HUES64 (cell line): ENCODE results near the gene LRRC41. TPM values are rescaled to one million over a fixed set of nuclear protein-coding genes. Genes with fewer than 3 reads are reported as not detected.

Source experiments
- H3K27ac ChIP-seq: 2 replicates; pipeline ENCODE4 v1.7.0; 2013; ENCODE audit warnings: low read depth, low read length, inconsistent platforms
- H3K27me3 ChIP-seq: 2 replicates; pipeline ENCODE4 v1.6.1; 2013; ENCODE audit warnings: mild to moderate bottlenecking, low read length; ENCODE audit not compliant: insufficient read depth
- H3K36me3 ChIP-seq: 2 replicates; pipeline ENCODE4 v1.6.1; 2013; ENCODE audit warnings: mild to moderate bottlenecking, low read length; ENCODE audit not compliant: insufficient read depth
- H3K4me1 ChIP-seq: 2 replicates; pipeline ENCODE4 v1.6.1; 2013; ENCODE audit warnings: mild to moderate bottlenecking, low read length, moderate library complexity; ENCODE audit not compliant: insufficient read depth
- H3K4me3 ChIP-seq: 2 replicates; pipeline ENCODE4 v1.5.1; 2013; ENCODE audit warnings: mild to moderate bottlenecking, low read length, moderate library complexity
- H3K9ac ChIP-seq: 2 replicates; pipeline ENCODE4 v1.6.1; 2013; ENCODE audit warnings: mild to moderate bottlenecking, low read depth, low read length
- H3K9me3 ChIP-seq: 2 replicates; pipeline ENCODE4 v1.6.1; 2013; ENCODE audit warnings: low read depth, low read length; ENCODE audit not compliant: insufficient read depth
- WGBS: fragments of 150-250, 120-280 bp; methylation state at CpG from one replicate; pipeline ENCODE4 v1.1.7; 2013; ENCODE audit warnings: missing lambda C conversion rate; 5-methylcytosine and 5-hydroxymethylcytosine counted together
- polyA plus RNA-seq, 2 experiments: library from polyadenylated mRNA; stranded (reverse); fragments of 50-300 nt; gene quantifications; one replicate each; pipeline ENCODE4 v1.2.3, GENCODE V29; 2013

The LRRC41 gene, protein sequence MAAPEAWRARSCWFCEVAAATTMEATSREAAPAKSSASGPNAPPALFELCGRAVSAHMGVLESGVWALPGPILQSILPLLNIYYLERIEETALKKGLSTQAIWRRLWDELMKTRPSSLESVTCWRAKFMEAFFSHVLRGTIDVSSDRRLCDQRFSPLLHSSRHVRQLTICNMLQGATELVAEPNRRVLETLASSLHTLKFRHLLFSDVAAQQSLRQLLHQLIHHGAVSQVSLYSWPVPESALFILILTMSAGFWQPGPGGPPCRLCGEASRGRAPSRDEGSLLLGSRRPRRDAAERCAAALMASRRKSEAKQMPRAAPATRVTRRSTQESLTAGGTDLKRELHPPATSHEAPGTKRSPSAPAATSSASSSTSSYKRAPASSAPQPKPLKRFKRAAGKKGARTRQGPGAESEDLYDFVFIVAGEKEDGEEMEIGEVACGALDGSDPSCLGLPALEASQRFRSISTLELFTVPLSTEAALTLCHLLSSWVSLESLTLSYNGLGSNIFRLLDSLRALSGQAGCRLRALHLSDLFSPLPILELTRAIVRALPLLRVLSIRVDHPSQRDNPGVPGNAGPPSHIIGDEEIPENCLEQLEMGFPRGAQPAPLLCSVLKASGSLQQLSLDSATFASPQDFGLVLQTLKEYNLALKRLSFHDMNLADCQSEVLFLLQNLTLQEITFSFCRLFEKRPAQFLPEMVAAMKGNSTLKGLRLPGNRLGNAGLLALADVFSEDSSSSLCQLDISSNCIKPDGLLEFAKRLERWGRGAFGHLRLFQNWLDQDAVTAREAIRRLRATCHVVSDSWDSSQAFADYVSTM
- 37.7 TPM for polyA plus RNA-seq (2013, experiment 1 of 2)
- polyA plus RNA-seq (2013, experiment 2 of 2) = 38.4 TPM

DNA sequence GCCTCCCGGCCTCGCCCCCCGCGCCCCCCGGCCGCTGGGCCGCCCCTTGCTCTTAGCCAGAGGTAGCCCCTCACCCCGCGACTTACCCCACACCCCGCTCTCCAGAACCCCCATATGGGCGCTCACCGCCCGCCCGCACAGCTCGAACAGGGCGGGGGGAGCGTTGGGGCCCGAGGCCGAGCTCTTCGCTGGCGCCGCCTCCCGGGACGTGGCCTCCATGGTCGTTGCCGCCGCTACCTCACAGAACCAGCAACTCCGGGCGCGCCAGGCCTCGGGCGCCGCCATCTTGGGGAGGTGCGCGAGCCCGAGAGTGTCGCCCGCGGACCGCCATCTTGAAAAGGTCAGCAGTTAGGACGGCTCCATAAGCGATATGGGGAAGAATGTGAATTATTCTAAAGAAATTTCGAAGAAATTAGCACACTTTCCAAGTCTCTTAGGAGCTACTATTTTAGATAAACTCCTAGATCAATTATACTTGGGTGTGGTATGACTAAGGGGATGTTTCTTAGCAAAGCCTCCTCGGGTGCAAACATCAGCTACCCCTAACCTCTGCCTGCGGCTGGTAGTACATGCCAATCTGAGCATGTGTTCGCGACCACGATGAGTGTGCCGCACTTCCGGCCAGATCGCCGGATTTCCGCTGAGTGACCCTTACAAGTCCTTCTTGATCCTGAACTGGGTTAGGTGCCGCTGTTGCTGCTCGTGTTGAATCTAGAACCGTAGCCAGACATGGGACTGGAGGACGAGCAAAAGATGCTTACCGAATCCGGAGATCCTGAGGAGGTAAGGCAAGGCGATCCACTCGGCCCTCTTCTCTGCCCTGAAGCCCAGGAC is at the start of gene LRRC41, which contains the start of gene UQCRH:
Gene LRRC41, minus strand, starts transcription at position 579 of the 834 bp plus-strand sequence. Its CDS starts 294 bp downstream, at position 285.
Gene UQCRH, plus strand, starts transcription at position 661 of the 834 bp plus-strand sequence. Its CDS starts 69 bp downstream, at position 730.
- under 1% methylated on average over 58 of the region's 61 CpGs for WGBS
- Histone ChIP-seq H3K9me3 (no peaks in the 10 kb centered on the region), H3K27me3 (no peaks in the 10 kb centered on the region), H3K4me3 (peak within 1 kb of the TSS; percentile 82), H3K4me1 (peaks cover 33% of the 10 kb centered on the region), H3K9ac (peak within 1 kb of the TSS; percentile 92), H3K27ac (peak within 1 kb of the TSS; percentile 92), H3K36me3 (peaks cover 13% of the 10 kb centered on the region; the same call in 1 of the 2 replicates)

DNA sequence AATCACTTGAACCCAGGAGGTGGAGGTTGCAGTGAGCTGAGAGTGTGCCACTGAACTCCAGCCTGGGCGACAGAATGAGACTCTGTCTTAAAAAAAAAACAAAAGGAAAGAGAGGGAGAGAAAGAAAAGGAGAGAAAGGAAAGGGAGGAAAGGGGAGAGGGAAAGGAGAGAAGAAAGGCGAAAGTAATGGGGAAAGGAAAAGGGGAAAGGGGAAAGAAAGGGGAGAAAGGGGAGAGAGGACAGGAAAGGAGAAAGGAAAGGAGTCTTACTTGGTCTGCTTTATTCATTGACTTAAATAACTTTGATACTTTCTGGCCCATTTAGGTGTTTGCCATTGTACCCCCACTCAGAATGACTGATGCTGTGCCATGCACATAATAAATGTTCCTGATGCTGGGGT is 48.9 kb upstream of the LRRC41 start:
- no peaks in the 10 kb centered on the region for H3K9me3 ChIP-seq
- H3K27me3 ChIP-seq = no peaks in the 10 kb centered on the region
- H3K4me3 ChIP-seq = no peak overlapping the region
- no peak overlapping the region for H3K9ac ChIP-seq
- H3K27ac ChIP-seq = no peak overlapping the region
- H3K4me1 ChIP-seq = no peaks in the 10 kb centered on the region
- H3K36me3 ChIP-seq = peaks cover 76% of the 10 kb centered on the region
- WGBS = 94% methylated on average over 2 of the region's 2 CpGs

DNA sequence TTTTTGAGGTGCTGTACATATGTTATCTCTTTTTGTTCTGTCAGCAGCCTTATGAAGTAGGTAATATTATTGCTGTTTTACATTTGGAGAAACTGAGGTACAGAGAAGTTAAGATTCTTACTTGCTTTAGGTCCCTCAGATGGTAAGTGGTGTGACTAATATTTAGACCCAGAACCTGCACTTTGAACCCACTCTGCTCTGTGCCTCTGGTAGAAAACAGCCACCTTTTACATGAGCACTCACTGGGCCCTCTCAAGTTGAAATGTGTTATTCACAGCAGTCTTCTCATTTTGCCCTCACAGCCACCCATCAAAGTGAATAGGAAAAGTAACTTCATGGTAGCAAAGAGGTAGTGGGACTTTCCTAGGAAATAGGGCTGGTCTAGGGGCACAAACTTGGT is 41.9 kb upstream of the LRRC41 start:
- no peaks in the 10 kb centered on the region for H3K9me3 ChIP-seq
- H3K4me1 ChIP-seq = no peaks in the 10 kb centered on the region
- H3K27ac ChIP-seq = no peak overlapping the region
- H3K9ac ChIP-seq = no peak overlapping the region
- peaks cover 58% of the 10 kb centered on the region for H3K36me3 ChIP-seq
- H3K4me3 ChIP-seq = no peak overlapping the region
- H3K27me3 ChIP-seq = no peaks in the 10 kb centered on the region

DNA sequence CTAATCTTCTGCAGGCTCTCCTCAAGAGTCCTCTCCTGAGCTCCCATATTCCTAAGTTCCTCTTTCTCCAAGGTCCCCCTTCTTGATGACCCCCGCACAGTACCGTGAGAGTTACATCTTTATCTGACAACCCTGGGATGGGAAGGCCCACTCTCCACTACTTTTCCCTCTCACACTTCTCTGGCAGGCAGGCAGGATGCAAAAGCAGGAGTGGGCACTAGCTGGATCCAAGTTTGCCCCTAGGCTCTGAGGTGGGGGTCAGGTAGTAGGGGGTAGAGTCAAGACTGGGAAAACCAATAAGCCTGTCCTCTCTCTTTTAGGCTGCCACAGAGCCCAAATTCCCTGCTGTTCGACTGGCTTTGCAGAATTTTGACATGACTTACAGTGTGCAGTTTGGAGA is 41.1 kb upstream of the LRRC41 start:
- H3K4me3 ChIP-seq = no peak overlapping the region
- H3K9ac ChIP-seq = no peak overlapping the region
- 94% methylated on average over 3 of the region's 3 CpGs for WGBS
- peaks cover 50% of the 10 kb centered on the region for H3K36me3 ChIP-seq
- H3K27me3 ChIP-seq = no peaks in the 10 kb centered on the region
- H3K4me1 ChIP-seq = no peaks in the 10 kb centered on the region
- no peak overlapping the region for H3K27ac ChIP-seq
- H3K9me3 ChIP-seq = no peaks in the 10 kb centered on the region

DNA sequence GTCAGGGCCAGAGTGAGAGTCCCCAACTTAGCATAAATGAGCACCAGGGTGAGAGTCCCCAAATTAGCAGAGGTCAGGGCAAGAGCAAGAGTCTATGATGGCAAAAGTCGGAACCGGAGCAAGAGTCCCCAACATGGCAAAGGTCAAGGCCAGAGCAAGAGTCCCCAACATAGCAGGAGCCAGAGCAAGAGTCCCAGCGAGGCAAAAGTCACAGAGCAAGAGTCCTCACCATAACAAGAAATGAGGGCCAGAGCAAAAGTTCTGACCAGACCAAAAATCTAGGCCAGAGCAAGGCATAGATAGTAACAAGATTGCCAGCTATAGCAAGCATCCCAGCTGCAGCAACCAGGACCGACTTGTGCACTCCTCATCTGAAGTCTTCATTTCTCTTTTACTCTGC is 40.3 kb upstream of the LRRC41 start:
- Histone ChIP-seq H3K36me3 (peaks cover 44% of the 10 kb centered on the region), H3K9me3 (no peaks in the 10 kb centered on the region), H3K9ac (no peak overlapping the region), H3K27ac (no peak overlapping the region), H3K27me3 (no peaks in the 10 kb centered on the region), H3K4me1 (no peaks in the 10 kb centered on the region), H3K4me3 (no peak overlapping the region)
- 93% methylated on average over 4 of the region's 4 CpGs for WGBS

DNA sequence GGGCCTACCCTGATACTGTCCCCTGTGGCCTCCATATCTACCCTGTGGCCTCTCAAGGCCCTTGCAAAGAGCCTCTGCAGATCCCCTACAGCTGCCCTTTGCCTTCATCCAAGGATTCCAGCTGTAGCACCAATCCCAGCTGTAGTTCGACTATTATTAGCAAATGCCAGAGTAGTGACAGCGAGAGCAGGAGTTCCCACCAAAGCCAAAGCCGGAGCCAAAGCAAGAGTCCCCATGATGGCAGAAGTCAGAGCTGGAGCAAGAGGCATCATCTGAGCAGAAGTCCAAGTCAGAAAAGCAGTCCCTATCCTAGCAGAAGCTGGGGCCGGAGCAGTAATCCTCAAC is 39.9 kb upstream of the LRRC41 start:
- WGBS = 97% methylated on average over 4 of the region's 4 CpGs
- H3K4me3 ChIP-seq = no peak overlapping the region
- H3K4me1 ChIP-seq = no peaks in the 10 kb centered on the region
- no peaks in the 10 kb centered on the region for H3K9me3 ChIP-seq
- H3K27ac ChIP-seq = no peak overlapping the region
- H3K9ac ChIP-seq = no peak overlapping the region
- H3K36me3 ChIP-seq = peaks cover 40% of the 10 kb centered on the region
- H3K27me3 ChIP-seq = no peaks in the 10 kb centered on the region

DNA sequence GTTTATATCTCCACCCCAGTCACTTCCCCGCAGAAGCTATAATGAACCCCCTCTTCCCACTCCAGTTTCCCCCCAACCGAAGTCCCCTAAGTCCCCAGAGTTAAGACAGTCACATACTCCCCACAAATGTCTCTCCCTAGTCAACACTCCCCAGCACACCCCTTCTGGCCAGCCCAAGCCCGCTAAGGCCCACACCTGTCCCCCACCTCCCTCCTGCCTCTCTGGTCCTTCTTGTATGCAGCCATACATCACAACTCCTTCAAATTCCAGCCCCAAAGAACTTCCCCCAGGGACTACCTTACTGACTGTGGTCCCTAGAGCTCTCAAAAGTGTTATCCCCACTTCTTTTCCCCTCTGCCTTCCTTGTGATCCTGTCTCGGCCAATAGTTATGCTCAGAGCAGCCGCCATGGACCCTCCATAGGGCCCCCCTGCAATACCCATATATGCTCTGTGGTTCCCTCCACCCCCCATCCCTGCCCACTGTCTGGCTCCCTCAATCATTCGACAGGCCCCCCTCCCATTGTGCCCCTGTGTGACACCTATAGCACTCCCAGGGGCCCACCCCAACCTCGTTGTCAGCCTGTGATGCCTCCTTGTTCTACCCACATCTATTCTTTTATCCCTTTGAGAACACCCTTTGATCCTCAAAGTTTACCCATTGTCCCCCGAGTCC is 39.4 kb upstream of the LRRC41 start:
- Histone ChIP-seq H3K9ac (no peak overlapping the region), H3K4me1 (no peaks in the 10 kb centered on the region), H3K27ac (no peak overlapping the region), H3K36me3 (peaks cover 39% of the 10 kb centered on the region), H3K9me3 (no peaks in the 10 kb centered on the region), H3K27me3 (no peaks in the 10 kb centered on the region), H3K4me3 (no peak overlapping the region)
- WGBS = 92% methylated on average over 8 of the region's 8 CpGs

DNA sequence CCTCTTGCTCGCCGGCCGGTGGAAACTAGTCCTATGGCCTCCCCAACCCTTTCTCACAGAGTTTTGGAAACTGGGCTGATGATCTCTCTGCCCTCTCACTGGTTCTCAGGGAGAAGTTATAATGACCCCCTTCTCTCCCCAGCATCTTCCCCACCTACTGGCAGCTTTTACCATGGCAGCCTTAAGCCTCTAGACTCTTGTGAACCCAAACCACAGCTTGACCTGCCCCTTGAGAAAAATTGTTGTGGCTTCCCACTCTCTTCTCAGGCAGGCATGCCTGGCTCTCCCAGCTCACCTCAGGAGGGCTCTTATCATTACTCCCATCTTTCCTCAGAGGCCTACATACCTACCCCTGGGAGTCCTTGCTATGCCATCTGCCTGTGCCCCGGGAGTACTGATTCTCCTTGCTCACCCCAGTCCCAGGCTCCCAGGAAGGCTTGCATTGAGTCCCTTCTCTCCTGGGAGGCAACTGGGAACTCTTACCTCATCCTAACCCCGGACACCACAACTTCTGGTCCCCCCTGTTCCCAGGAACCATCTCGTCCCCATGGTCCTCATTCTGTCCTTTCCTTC is 38.8 kb upstream of the LRRC41 start:
- peaks cover 34% of the 10 kb centered on the region for H3K36me3 ChIP-seq
- H3K9ac ChIP-seq = no peak overlapping the region
- H3K27ac ChIP-seq = no peak overlapping the region
- WGBS = 94% methylated on average over 6 of the region's 6 CpGs
- no peaks in the 10 kb centered on the region for H3K9me3 ChIP-seq
- H3K4me1 ChIP-seq = no peaks in the 10 kb centered on the region
- peak overlapping the region; percentile 90; the same call in 1 of the 2 replicates for H3K4me3 ChIP-seq
- H3K27me3 ChIP-seq = no peaks in the 10 kb centered on the region

DNA sequence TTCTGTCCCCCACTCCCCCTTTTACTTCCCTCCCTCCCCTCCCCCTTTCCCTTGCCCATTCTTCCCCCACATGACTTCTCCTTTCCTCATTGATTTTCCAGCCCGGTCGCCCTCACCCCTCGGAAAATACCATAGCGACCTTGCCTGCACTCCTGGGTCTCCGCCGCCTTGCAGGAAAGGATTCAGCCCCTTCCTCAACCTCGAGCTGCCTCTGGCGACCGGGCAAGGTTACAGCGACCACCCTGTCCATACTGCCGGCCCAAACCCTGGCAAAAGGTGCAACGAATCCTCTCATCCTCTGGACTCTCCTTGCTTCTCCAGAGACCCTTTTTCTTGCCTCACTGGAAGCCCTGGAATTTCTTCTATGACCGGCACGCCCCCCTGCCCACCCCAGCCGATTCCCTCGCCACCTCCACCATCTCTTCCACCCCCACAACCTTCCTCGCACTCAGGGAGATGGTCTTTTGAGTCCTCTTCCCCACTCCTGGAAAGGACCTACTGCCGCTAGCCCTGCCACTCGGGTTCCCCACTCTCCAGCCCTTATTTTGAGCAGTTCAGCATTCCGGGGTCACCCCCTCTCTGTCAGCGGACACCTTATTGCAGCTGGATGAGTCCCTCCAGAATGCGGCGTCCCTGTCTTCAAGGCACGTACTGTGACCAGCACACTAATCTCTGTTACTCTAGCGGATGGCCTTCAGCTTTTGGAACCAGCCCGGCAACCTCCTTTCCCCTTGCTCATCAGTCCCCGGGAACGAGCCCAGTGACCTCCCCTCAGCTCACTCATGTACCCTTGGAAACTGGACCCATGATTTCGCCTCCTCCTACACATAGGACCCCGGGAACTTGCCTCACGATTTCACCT is 38.0 kb upstream of the LRRC41 start:
- WGBS = 58% methylated on average over 31 of the region's 31 CpGs
- Histone ChIP-seq H3K36me3 (peaks cover 27% of the 10 kb centered on the region), H3K4me3 (peak overlapping the region; percentile 90), H3K9me3 (no peaks in the 10 kb centered on the region), H3K27ac (peak overlapping the region; percentile 90), H3K4me1 (no peaks in the 10 kb centered on the region), H3K27me3 (no peaks in the 10 kb centered on the region), H3K9ac (no peak overlapping the region; the same call in 1 of the 2 replicates)
